OCI-LY1 (cell line): ENCODE results near the gene KRTAP10-2.

Source experiments
- H2AFZ ChIP-seq: fragments of 200-600 bp; sonication (generic), shearing (Covaris generic); 2 replicates; pipeline ENCODE4 v1.6.0; 2014; ENCODE audit warnings: antibody characterized with exemption, mild to moderate bottlenecking, low read length
- H3F3A ChIP-seq: fragments of 200-600 bp; sonication (generic), shearing (Covaris generic); 2 replicates; pipeline ENCODE4 v1.6.0; 2014; ENCODE audit warnings: mild to moderate bottlenecking, antibody characterized with exemption, low read length, moderate library complexity; ENCODE audit not compliant: insufficient read depth
- H3K27ac ChIP-seq: fragments of 200-600 bp; sonication (generic); 2 replicates; pipeline ENCODE4 v1.5.1; 2014; ENCODE audit warnings: low read length, mixed run types, mild to moderate bottlenecking, low read depth; ENCODE audit not compliant: poor library complexity, severe bottlenecking
- H3K27me3 ChIP-seq: fragments of 200-600 bp; sonication (generic); 2 replicates; pipeline ENCODE4 v1.6.0; 2014; ENCODE audit warnings: antibody characterized with exemption, mild to moderate bottlenecking, low read length, moderate library complexity; ENCODE audit not compliant: insufficient read depth
- H3K36me3 ChIP-seq: fragments of 200-600 bp; sonication (generic); 2 replicates; pipeline ENCODE4 v1.6.1; 2014; ENCODE audit warnings: mild to moderate bottlenecking, antibody characterized with exemption, low read length, moderate library complexity, mixed read lengths; ENCODE audit not compliant: insufficient read depth
- H3K4me1 ChIP-seq: fragments of 200-600 bp; sonication (generic); 2 replicates; pipeline ENCODE4 v1.5.1; 2014; ENCODE audit warnings: mild to moderate bottlenecking, low read length, moderate library complexity; ENCODE audit not compliant: insufficient read depth, severe bottlenecking
- H3K4me2 ChIP-seq: fragments of 200-600 bp; sonication (generic), shearing (Covaris generic); 2 replicates; pipeline ENCODE4 v1.6.1; 2014; ENCODE audit warnings: low read length
- H3K4me3 ChIP-seq: fragments of 200-600 bp; sonication (generic); 2 replicates; pipeline ENCODE4 v1.5.1; 2014; ENCODE audit warnings: low read length, low read depth, mild to moderate bottlenecking, mixed read lengths; ENCODE audit not compliant: poor library complexity, severe bottlenecking
- H3K79me2 ChIP-seq: fragments of 200-600 bp; shearing (Covaris generic); 2 replicates; pipeline ENCODE4 v1.6.1; 2016; ENCODE audit warnings: mixed run types, low read length, mixed read lengths; ENCODE audit not compliant: insufficient read depth
- H3K9ac ChIP-seq: fragments of 200-600 bp; sonication (generic), shearing (Covaris generic); 2 replicates; pipeline ENCODE4 v1.6.1; 2014; ENCODE audit warnings: mild to moderate bottlenecking, low read length, mixed read lengths
- H3K9me2 ChIP-seq: fragments of 200-600 bp; sonication (generic), shearing (Covaris generic); 2 replicates; pipeline ENCODE4 v1.6.1; 2014; ENCODE audit warnings: low read depth, mild to moderate bottlenecking, low read length, mixed read lengths
- H3K9me3 ChIP-seq: fragments of 200-600 bp; shearing (Covaris generic); 2 replicates; pipeline ENCODE4 v1.6.1; 2014; ENCODE audit warnings: low read length, mixed read lengths
- H4K20me1 ChIP-seq: fragments of 200-600 bp; sonication (generic), shearing (Covaris generic); 2 replicates; pipeline ENCODE4 v1.6.0; 2016; ENCODE audit warnings: mild to moderate bottlenecking, low read length; ENCODE audit not compliant: insufficient read depth
- EZH2 ChIP-seq: fragments of 200-600 bp; sonication (generic), shearing (Covaris generic); IDR thresholded peaks from 2 replicates; pipeline ENCODE4 v1.8.0; 2017; ENCODE audit warnings: borderline replicate concordance, mixed run types, mild to moderate bottlenecking, antibody characterized with exemption, low read length, moderate library complexity, mixed read lengths
- TF ChIP-seq, protein P1 (sequence below): fragments of 200-600 bp; sonication (generic), shearing (Covaris generic); IDR thresholded peaks from 2 replicates; pipeline ENCODE4 v1.5.1; 2017; ENCODE audit warnings: mild to moderate bottlenecking, antibody characterized with exemption, low read length, moderate library complexity, mixed read lengths

The KRTAP10-2 gene

DNA sequence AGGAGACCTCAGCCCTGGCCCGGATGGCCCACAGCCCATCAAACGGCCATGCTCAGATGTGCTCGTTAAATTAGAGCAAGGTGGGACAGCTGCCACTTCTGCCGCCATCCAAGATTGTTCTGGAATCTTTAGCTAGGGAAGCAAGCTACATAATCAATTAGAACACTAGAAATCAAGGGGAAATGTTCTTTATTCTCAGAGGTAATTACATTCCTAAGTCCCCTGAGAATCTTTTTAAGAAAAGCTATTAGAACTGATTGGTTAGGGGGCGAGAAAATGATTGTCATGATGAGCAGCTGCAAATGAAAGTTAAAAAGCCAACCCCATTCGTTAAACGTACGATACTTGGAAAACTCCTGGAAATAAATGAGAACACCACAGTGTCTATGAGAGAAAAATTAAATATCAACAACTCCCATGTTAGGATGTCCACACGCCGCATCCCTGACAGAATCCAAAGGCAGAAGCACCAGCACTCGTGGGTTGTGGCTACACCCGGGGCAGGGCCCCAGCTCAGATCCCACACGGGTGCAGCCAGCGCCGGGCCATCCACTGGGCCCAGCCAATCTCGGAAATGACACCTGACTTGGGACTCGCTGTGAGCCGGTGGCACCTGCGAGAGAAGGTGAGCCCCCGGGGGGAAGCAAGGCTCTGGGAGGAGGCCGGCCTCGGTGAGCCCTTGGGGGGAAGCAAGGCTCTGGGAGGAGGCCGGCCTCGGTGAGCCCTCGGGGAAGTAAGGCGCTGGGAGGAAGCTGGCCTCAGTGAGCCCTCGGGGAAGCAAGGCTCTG is 48.9 kb downstream of the KRTAP10-2 start:
- no peaks in the 10 kb centered on the region for H3K36me3 ChIP-seq

More for the DNA sequence above, 48.9 kb downstream of the KRTAP10-2 start:
- no peaks in the 10 kb centered on the region for H3K9me2 ChIP-seq
- no peaks in the 10 kb centered on the region for H3K79me2 ChIP-seq
- no peak overlapping the region for H2AFZ ChIP-seq
- no peaks in the 10 kb centered on the region for H4K20me1 ChIP-seq
- H3K27me3 ChIP-seq: no peaks in the 10 kb centered on the region; the same call in 1 of the 2 replicates
- no peak overlapping the region for H3K27ac ChIP-seq
- no peaks in the 10 kb centered on the region for H3F3A ChIP-seq
- no peaks in the 10 kb centered on the region for H3K9me3 ChIP-seq
- H3K4me3 ChIP-seq: no peak overlapping the region
- H3K4me1 ChIP-seq: no peaks in the 10 kb centered on the region
- no peak overlapping the region for H3K9ac ChIP-seq
- TF ChIP-seq, protein P1, sequence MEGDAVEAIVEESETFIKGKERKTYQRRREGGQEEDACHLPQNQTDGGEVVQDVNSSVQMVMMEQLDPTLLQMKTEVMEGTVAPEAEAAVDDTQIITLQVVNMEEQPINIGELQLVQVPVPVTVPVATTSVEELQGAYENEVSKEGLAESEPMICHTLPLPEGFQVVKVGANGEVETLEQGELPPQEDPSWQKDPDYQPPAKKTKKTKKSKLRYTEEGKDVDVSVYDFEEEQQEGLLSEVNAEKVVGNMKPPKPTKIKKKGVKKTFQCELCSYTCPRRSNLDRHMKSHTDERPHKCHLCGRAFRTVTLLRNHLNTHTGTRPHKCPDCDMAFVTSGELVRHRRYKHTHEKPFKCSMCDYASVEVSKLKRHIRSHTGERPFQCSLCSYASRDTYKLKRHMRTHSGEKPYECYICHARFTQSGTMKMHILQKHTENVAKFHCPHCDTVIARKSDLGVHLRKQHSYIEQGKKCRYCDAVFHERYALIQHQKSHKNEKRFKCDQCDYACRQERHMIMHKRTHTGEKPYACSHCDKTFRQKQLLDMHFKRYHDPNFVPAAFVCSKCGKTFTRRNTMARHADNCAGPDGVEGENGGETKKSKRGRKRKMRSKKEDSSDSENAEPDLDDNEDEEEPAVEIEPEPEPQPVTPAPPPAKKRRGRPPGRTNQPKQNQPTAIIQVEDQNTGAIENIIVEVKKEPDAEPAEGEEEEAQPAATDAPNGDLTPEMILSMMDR: no peak
- TF ChIP-seq EZH2: no peak
- H3K4me2 ChIP-seq: no peak overlapping the region
